CD4-positive, alpha-beta T cell (primary cell): Measurements from ENCODE around the gene KCTD16. TPM values are rescaled to one million over a fixed set of nuclear protein-coding genes. Genes with fewer than 3 reads are reported as not detected.

Experiments
- ATAC-seq: fragments of 200-7000 bp; cut with Tn5 transposase; one replicate; pipeline ENCODE4 v1.10.0; 2022; ENCODE audit warnings: mild to moderate bottlenecking; ENCODE audit not compliant: poor library complexity
- CTCF ChIA-PET: fragments of 350-600 bp; sonication (Branson Sonifier 250); formaldehyde crosslinking; loops from one replicate; lab custom pipeline; 2021; ENCODE audit warnings: antibody characterized with exemption, inconsistent platforms; lab: Charles Lee
- POLR2A ChIA-PET: fragments of 350-600 bp; sonication (Branson Sonifier 250); formaldehyde crosslinking; loops from one replicate; lab custom pipeline; 2021; ENCODE audit warnings: antibody characterized with exemption, inconsistent platforms; lab: Charles Lee
- DNase-seq, 14 experiments: peaks; one replicate each; pipeline ENCODE4 v3.0.0-alpha.2; 2013 to 2020; ENCODE audit warnings: mixed read lengths in 2 of 14
- H3K27ac ChIP-seq, 2 donors: one replicate each; pipeline versions ENCODE4 v1.5.1 to v1.7.0; 2013; ENCODE audit warnings: low read length in 2 of 2, low read depth in 1 of 2, mild to moderate bottlenecking in 1 of 2
- H3K27me3 ChIP-seq, 2 experiments: 1 replicate in 1 of 2; 2 replicates in 1 of 2; pipeline versions ENCODE4 v1.6.1 to v1.7.0; 2013; ENCODE audit warnings: low read length in 2 of 2, control low read depth in 1 of 2, mild to moderate bottlenecking in 1 of 2, moderate library complexity in 1 of 2; ENCODE audit not compliant: insufficient read depth in 2 of 2, control insufficient read depth in 1 of 2
- H3K36me3 ChIP-seq: one replicate; pipeline ENCODE4 v1.6.1; 2013; ENCODE audit warnings: low read length, control low read depth; ENCODE audit not compliant: insufficient read depth
- H3K4me1 ChIP-seq: one replicate; pipeline ENCODE4 v1.6.1; 2013; ENCODE audit warnings: low read length, control low read depth; ENCODE audit not compliant: insufficient read depth
- H3K4me3 ChIP-seq: one replicate; pipeline ENCODE4 v1.5.1; 2013; ENCODE audit warnings: mild to moderate bottlenecking, low read length, moderate library complexity
- H3K9me3 ChIP-seq, 2 experiments: 1 replicate in 1 of 2; 2 replicates in 1 of 2; pipeline versions ENCODE4 v1.6.1 to v1.7.0; 2013; ENCODE audit warnings: low read length in 2 of 2, mild to moderate bottlenecking in 2 of 2, control low read depth in 1 of 2, moderate library complexity in 1 of 2; ENCODE audit not compliant: control insufficient read depth in 1 of 2, insufficient read depth in 1 of 2
- H3K27ac Mint-ChIP-seq: one replicate; pipeline ENCODE4 v1.8.0; 2020; ENCODE audit warnings: mixed read lengths
- H3K27me3 Mint-ChIP-seq: one replicate; pipeline ENCODE4 v1.8.0; 2021; ENCODE audit warnings: mixed read lengths
- H3K36me3 Mint-ChIP-seq: one replicate; pipeline ENCODE4 v1.8.0; 2021; ENCODE audit warnings: low read depth, mixed read lengths
- H3K4me1 Mint-ChIP-seq: one replicate; pipeline ENCODE4 v1.8.0; 2021; ENCODE audit warnings: low read depth, mixed read lengths
- H3K4me3 Mint-ChIP-seq: one replicate; pipeline ENCODE4 v1.8.0; 2020; ENCODE audit warnings: mild to moderate bottlenecking, mixed read lengths
- H3K9me3 Mint-ChIP-seq: one replicate; pipeline ENCODE4 v1.8.0; 2020; ENCODE audit warnings: mixed read lengths
- intact Hi-C, 2 experiments: fragments of 100-400 bp; cut with DNase I in 1 of 2; cut with micrococcal nuclease in 1 of 2; formaldehyde crosslinking; loops; one replicate each; pipeline versions ENCODE4 v1.15.1 to v1.9.0; 2023 to 2025; cut with DNase I, micrococcal nuclease
- total RNA-seq, 174 experiments: library from RNA in 2 of 174; stranded (reverse) in 2 of 174; gene quantifications; one replicate each; pipeline ENCODE4 v1.2.3 and lab custom pipeline; 2021 to 2026
- TF ChIP-seq, protein P1 (sequence below): fragments of 200-600 bp; IDR thresholded peaks from one replicate; pipeline ENCODE4 v1.8.0; 2022; ENCODE audit warnings: antibody characterized with exemption, mild to moderate bottlenecking

Gene KCTD16
- total RNA-seq, 2 experiments from 2014 or later: not detected

DNA sequence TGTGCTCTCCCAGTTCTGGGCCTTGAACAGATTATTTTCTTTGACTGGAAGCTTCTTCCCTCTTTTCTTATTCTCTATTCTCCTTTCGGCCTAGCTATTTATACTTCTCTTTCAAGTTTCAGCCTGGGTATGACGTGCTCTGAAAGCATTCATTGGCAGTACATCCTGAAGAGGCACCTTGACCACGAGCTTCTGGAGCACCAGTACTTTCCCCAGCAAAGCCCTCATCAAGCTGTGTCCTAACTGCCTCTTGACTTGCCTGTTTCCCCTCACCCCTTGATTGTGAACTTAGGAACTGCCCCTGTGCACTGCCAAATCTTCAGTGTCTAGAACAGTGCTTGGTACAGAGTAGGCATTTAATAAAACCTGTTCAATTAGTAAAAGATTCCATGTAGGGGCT is 154.9 kb downstream of the KCTD16 start:
- no peaks in the 10 kb centered on the region for H3K4me1 Mint-ChIP-seq
- intact Hi-C loops: no loop called here

DNA sequence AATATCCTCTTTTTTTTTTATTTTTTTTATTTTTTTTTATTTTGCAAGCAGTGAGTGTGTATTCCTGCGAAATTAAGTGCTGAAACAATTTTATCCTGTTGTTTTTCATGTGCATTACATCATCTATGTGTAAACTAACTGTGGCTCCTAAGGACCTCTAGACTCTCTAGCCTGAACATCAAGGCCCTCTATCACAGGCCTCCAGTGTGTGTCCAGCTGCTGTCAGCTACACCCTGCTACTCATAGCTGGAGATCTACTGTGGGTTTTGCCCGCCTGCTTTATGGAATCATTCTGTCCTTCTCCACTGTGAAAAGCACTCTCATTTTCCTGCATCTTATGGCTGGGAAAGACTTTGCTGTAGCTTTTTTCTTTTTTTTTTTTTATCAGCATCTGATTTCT is 157.8 kb downstream of the KCTD16 start:
- Mint-ChIP-seq H3K4me1 (no peaks in the 10 kb centered on the region), H3K27ac (no peak overlapping the region), H3K4me3 (no peak overlapping the region), H3K36me3 (no peaks in the 10 kb centered on the region), H3K9me3 (no peaks in the 10 kb centered on the region), H3K27me3 (peaks cover 6% of the 10 kb centered on the region)
- no peak for DNase-seq
- intact Hi-C loops: no loop called here
- Histone ChIP-seq H3K9me3 (no peaks in the 10 kb centered on the region), H3K27ac (no peak overlapping the region), H3K36me3 (no peaks in the 10 kb centered on the region), H3K27me3 (no peaks in the 10 kb centered on the region), H3K4me1 (no peaks in the 10 kb centered on the region), H3K4me3 (no peak overlapping the region)
- ATAC-seq: no peak
- ChIA-PET CTCF (no interaction called here), POLR2A (no interaction called here)
- TF ChIP-seq, protein P1, sequence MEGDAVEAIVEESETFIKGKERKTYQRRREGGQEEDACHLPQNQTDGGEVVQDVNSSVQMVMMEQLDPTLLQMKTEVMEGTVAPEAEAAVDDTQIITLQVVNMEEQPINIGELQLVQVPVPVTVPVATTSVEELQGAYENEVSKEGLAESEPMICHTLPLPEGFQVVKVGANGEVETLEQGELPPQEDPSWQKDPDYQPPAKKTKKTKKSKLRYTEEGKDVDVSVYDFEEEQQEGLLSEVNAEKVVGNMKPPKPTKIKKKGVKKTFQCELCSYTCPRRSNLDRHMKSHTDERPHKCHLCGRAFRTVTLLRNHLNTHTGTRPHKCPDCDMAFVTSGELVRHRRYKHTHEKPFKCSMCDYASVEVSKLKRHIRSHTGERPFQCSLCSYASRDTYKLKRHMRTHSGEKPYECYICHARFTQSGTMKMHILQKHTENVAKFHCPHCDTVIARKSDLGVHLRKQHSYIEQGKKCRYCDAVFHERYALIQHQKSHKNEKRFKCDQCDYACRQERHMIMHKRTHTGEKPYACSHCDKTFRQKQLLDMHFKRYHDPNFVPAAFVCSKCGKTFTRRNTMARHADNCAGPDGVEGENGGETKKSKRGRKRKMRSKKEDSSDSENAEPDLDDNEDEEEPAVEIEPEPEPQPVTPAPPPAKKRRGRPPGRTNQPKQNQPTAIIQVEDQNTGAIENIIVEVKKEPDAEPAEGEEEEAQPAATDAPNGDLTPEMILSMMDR: no peak

More for the DNA sequence above, 154.9 kb downstream of the KCTD16 start:
- Mint-ChIP-seq H3K4me3 (no peak overlapping the region), H3K27ac (no peak overlapping the region), H3K27me3 (peaks cover 12% of the 10 kb centered on the region), H3K9me3 (no peaks in the 10 kb centered on the region), H3K36me3 (no peaks in the 10 kb centered on the region)
- H3K27me3 ChIP-seq: no peaks in the 10 kb centered on the region
- no peak for DNase-seq
- no peak for ATAC-seq
- ChIA-PET CTCF (no interaction called here), POLR2A (no interaction called here)
- H3K4me3 ChIP-seq: no peak overlapping the region
- no peak overlapping the region for H3K27ac ChIP-seq
- H3K9me3 ChIP-seq: no peaks in the 10 kb centered on the region
- no peaks in the 10 kb centered on the region for H3K4me1 ChIP-seq
- TF ChIP-seq, protein P1: no peak
- H3K36me3 ChIP-seq: no peaks in the 10 kb centered on the region

DNA sequence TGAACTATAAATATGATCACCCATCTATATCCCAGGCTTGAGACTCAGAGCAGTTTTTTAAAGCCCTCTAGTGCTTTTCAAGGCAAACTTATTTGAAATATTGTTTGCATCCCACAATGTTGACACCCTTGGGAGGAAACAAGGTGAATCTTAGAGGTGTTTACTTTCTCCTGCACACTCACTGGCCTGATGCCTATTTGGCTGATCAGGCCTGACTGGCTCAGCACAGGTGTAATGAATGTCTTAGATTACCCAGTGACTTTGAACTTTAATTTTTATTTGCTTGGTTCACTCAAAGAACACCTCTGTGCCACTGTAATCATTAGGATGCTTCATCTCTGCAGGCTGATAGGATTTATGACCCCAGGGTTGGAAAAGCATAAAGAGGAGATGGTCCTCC is 158.3 kb downstream of the KCTD16 start:
- H3K9me3 ChIP-seq: no peaks in the 10 kb centered on the region
- Mint-ChIP-seq H3K27me3 (peaks cover 6% of the 10 kb centered on the region), H3K9me3 (no peaks in the 10 kb centered on the region), H3K4me3 (no peak overlapping the region), H3K36me3 (no peaks in the 10 kb centered on the region), H3K27ac (no peak overlapping the region), H3K4me1 (no peaks in the 10 kb centered on the region)
- H3K4me1 ChIP-seq: no peaks in the 10 kb centered on the region
- H3K27me3 ChIP-seq: no peaks in the 10 kb centered on the region
- intact Hi-C loops: no loop called here
- no peak for DNase-seq
- H3K4me3 ChIP-seq: no peak overlapping the region
- POLR2A ChIA-PET: no interaction called here
- CTCF ChIA-PET: no interaction called here
- TF ChIP-seq, protein P1: no peak
- no peaks in the 10 kb centered on the region for H3K36me3 ChIP-seq
- ATAC-seq: no peak
- H3K27ac ChIP-seq: no peak overlapping the region
